NB4 (cell line): Measurements from ENCODE around the gene C16orf86.
"Not testable (repeated sequence)": the region's sequence is repeated elsewhere in the genome, so short reads cannot be mapped to it uniquely, and the experiment has no call there.

Experiments
- DNase-seq: peaks from one replicate; pipeline ENCODE4 v3.0.0; 2010; ENCODE audit warnings: low read depth
- H3K4me3 ChIP-seq: one replicate; pipeline ENCODE4 v1.5.1; 2011; ENCODE audit warnings: mild to moderate bottlenecking, low read depth, low read length, moderate library complexity
- MYC ChIP-seq: IDR thresholded peaks from 2 replicates; pipeline ENCODE4 v1.6.1; 2011; ENCODE audit warnings: low read depth, low read length
- POLR2A ChIP-seq: IDR thresholded peaks from 2 replicates; pipeline ENCODE4 v1.6.1; 2011; ENCODE audit warnings: mild to moderate bottlenecking; ENCODE audit not compliant: insufficient read length; ENCODE audit errors: extremely low read depth
- TF ChIP-seq, protein P1 (sequence below): IDR thresholded peaks from one replicate; pipeline ENCODE4 v1.5.1; 2012; ENCODE audit warnings: low read depth, low read length
- TF ChIP-seq, protein P2 (sequence below): IDR thresholded peaks from 2 replicates; pipeline ENCODE4 v1.6.1; 2011; ENCODE audit warnings: low read depth, low read length

The C16orf86 gene

DNA sequence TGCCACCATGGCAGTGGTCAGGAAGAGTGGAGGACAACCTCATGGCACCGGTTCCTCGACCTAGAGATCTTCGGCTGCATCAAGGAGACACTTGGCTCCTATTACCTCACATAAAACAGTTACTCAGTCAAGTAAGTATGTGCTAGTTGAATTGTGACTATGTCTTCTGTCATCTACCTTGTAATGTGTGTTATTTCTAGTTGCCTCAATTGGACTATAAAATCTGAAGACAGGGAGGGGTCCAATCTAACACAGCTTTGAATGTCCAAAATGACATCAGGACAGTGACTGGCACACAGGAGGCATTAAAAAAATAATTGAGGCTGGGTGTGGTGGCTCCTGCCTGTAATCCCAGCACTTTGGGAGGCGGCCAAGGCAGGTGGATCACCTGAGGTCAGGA lies 17.2 kb downstream of the C16orf86 start:
- TF ChIP-seq POLR2A (no peak), MYC (no peak)
- TF ChIP-seq, protein P1, sequence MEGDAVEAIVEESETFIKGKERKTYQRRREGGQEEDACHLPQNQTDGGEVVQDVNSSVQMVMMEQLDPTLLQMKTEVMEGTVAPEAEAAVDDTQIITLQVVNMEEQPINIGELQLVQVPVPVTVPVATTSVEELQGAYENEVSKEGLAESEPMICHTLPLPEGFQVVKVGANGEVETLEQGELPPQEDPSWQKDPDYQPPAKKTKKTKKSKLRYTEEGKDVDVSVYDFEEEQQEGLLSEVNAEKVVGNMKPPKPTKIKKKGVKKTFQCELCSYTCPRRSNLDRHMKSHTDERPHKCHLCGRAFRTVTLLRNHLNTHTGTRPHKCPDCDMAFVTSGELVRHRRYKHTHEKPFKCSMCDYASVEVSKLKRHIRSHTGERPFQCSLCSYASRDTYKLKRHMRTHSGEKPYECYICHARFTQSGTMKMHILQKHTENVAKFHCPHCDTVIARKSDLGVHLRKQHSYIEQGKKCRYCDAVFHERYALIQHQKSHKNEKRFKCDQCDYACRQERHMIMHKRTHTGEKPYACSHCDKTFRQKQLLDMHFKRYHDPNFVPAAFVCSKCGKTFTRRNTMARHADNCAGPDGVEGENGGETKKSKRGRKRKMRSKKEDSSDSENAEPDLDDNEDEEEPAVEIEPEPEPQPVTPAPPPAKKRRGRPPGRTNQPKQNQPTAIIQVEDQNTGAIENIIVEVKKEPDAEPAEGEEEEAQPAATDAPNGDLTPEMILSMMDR = no peak
- TF ChIP-seq, protein P2, sequence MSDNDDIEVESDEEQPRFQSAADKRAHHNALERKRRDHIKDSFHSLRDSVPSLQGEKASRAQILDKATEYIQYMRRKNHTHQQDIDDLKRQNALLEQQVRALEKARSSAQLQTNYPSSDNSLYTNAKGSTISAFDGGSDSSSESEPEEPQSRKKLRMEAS = no peak
- DNase-seq = no peak
- H3K4me3 ChIP-seq = no peak overlapping the region

DNA sequence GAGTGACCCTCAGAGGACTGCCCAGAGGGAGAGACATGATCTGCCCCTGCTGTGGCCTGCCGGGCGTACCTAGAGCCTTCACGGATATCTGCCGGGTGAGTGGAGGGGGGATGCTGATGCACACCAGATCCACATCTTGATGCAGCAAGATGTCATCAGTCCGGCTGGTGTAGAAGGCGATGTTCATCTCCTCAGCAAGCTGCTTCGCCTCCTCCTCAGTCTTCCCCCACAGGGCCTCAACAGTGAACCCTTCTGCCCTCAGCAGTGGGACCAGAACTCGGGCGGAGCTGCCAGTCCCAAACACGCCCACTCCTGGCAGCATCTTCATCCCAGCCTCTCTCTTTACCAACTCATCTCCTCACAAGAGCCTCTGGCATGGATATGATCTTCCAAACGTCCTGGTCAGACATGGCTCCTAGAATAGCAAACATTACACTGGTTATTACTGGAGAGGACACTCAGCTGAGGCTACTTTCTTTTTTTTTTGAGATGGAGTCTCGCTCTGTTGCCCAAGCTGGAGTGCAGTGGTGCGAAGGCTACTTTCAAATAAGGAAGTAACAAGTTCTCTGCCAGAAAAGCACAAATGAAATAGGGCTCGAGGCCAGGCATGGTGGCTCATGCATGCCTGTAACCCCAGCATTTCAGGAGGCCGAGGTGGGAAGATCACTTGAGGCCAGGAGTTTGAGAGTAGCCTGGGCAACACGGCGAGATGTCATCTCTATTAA lies 18.9 kb downstream of the C16orf86 start:
- DNase-seq = no peak
- H3K4me3 ChIP-seq = no peak overlapping the region
- TF ChIP-seq POLR2A (no peak), MYC (no peak)
- TF ChIP-seq, protein P1 = no peak
- TF ChIP-seq, protein P2 = no peak

DNA sequence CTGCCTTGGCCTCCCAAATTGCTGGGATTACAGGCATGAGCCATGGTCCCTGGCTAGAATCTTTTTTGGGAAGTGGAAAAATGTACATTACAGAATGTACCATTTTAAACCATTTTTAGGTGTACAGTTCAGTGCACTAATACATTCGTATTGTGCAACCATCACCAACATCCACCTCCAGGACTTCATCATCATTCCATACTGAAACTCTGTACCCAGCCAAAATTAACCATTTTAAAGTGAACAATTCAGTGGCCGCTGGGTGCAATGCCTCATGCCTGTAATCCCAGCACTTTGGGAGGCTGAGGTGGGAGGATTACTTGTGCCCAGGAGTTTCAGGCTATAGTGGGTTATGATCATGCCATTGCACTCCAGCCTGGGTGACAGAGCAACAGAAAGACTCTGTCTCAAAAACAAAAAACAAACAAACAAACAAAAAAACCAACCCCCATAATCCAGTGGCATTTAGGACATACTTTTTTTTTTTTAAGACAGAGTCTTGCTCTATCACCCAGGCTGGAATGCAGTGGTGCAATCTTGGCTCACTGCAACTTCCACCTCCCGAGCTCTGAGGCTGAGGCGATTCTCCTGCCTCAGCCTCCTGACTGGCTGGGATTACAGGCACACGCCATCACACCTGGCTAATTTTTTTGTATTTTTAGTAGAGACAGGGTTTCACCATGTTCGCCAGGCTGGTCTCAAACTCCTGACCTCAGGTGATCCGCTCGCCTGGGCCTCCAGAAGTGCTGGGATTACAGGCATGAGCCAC lies 27.1 kb downstream of the C16orf86 start:
- DNase-seq, H3K4me3 ChIP-seq: not testable (repeated sequence)

DNA sequence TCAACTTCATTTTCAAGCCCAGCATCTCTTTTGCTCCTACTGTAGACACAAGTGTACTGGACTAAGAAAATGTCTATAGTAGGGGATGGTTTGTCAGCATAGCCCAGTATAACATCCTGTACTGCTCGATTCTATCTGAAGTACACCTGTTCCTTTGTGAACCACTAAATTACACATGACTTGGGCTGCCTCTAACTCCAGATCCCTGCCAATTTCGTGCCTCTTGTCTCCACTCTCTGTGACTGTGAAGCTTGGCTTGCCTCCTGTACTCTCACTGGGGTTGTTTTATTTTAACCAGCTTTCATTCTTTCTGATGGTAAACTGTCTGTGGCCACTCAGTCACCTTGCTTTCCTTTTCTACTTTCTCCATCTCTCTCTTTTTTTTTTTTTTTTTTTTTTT lies 28.0 kb downstream of the C16orf86 start:
- TF ChIP-seq, protein P1 = no peak
- no peak for TF ChIP-seq MYC
- no peak for DNase-seq
- H3K4me3 ChIP-seq = no peak overlapping the region

DNA sequence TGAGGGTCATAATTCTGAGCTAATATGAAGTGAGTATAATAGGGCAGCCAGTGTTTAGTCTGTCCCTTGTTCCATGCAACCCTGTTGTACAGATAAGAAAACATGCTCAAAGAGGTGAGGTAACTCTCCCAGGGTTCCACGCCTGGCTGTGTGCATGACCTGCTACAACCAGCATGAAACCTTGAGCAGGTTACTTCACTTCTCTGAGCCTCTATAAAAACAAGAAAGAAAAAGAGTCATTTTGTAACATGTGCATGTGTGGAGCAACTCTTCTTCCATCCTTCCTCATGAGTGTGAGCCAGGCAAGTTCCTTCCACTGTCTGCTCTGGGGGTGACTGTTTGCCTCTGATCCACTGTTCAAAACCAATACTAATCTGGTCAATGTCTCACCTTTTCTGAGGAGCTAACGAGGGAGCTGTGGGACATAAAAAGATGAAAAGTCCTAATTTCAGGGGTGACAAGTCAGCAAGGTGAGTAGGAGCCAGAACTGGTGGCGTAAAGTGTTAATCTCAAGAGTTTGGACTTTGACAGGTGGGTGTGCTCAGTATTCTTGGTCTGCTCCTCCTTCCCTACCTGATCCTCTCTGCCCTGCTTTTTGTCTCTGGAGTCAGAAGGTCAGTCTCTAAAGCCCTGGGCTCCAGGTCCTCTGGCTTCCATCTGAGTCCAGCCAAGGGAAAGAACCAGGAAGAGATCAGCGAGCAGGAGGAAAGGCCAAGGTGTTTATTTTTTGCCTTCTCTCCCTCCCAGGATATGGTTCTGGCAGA lies 31.0 kb downstream of the C16orf86 start:
- no peak for DNase-seq
- TF ChIP-seq MYC = no peak
- TF ChIP-seq, protein P1 = no peak
- TF ChIP-seq POLR2A = no peak
- TF ChIP-seq, protein P2 = no peak
- no peak overlapping the region for H3K4me3 ChIP-seq

DNA sequence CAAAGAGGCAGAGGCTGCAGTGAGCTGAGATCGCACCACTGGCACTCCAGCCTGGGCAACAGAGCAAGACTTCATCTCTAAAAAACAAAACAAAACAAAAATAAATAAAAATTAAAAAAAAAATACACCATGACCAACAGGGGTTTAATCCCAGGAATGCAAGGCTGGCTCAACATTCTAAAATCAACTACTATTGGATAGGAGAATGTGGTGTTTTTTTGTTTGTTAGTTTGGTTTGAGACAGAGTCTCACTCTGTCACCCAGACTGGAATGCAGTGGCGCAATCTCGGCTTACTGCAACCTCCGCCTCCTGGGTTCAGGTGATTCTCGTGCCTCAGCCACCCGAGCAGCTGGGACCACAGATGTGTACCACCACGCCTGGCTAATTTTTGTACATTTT lies 32.7 kb downstream of the C16orf86 start:
- TF ChIP-seq, protein P1 = no peak
- TF ChIP-seq MYC = no peak
- TF ChIP-seq, protein P2 = no peak
- TF ChIP-seq POLR2A = no peak
- no peak overlapping the region for H3K4me3 ChIP-seq
- no peak for DNase-seq
